Measurements from ENCODE around the gene TTC22.

DNA sequence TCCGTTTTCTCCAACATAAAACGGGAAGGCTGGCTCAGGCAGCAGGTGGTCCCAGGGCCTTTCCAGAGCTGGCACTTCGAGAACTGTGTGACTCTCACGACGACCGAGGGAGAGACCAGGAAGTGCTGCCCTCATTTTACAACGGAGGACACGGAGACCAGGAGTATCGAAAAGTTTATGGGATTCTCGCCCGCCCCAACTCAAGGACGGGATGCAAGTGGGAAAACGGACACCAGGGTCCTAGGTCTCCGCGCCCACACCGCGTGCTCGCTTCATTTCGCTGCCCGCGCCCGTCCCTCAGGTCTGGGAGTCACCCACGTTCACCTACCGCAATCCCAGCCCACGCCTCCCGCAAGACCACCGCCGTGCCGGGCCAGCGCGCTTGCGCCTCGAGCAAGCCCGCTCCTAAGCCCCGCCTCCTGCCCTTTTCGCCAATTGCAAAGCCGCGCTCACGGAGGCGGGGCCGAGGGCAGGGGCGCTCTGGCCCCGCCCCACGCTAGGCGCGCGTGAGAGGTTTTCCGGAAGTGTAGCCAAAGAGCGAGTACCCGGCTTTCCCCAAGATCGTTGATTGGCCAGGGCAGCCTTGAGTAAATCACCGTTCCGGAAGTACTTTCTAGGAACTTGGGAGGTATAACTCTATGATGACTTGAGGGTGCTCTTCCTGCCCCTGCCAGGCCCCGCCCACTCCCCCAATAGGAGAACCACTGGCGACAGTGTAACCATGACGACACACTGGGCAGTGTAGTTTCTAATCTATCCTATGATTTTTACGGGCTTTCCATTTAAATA lies 36.8 kb downstream of the TTC22 start, which contains the start of gene PARS2:
- TF ChIP-seq, protein P1, sequence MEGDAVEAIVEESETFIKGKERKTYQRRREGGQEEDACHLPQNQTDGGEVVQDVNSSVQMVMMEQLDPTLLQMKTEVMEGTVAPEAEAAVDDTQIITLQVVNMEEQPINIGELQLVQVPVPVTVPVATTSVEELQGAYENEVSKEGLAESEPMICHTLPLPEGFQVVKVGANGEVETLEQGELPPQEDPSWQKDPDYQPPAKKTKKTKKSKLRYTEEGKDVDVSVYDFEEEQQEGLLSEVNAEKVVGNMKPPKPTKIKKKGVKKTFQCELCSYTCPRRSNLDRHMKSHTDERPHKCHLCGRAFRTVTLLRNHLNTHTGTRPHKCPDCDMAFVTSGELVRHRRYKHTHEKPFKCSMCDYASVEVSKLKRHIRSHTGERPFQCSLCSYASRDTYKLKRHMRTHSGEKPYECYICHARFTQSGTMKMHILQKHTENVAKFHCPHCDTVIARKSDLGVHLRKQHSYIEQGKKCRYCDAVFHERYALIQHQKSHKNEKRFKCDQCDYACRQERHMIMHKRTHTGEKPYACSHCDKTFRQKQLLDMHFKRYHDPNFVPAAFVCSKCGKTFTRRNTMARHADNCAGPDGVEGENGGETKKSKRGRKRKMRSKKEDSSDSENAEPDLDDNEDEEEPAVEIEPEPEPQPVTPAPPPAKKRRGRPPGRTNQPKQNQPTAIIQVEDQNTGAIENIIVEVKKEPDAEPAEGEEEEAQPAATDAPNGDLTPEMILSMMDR (conservative IDR thresholded peaks at IDR 0.05 in 1 of 2, IDR thresholded peaks at IDR 0.05 in 1 of 2; ENCODE audit: extremely low read depth in 1 of 2, insufficient read depth in 1 of 2, low read depth in 1 of 2, low read length in 2 of 2) = no peak
- no peak for TF ChIP-seq EZH2 (IDR thresholded peaks at IDR 0.05; ENCODE audit: borderline replicate concordance, low read length)

All from mammary epithelial cell (primary cell).